MM.1S (cell line): ENCODE results near the gene THEM4.

ENCODE experiments used
- EZH2 ChIP-seq: fragments of 300-600 bp; sonication (generic); optimal IDR thresholded peaks from 2 replicates; pipeline ENCODE3; 2017; ENCODE audit warnings: low read depth, mild to moderate bottlenecking, antibody characterized with exemption, low read length, mixed read lengths
- EZH2phosphoT487 ChIP-seq: fragments of 300-600 bp; sonication (generic); IDR thresholded peaks from 2 replicates; pipeline ENCODE4 v1.6.1; 2018; ENCODE audit warnings: antibody characterized with exemption, low read length
- TF ChIP-seq, protein P1 (sequence below): fragments of 300-600 bp; sonication (generic); IDR thresholded peaks from 2 replicates; pipeline ENCODE4 v1.5.1; 2016; ENCODE audit warnings: antibody characterized with exemption, low read length, mixed read lengths

DNA sequence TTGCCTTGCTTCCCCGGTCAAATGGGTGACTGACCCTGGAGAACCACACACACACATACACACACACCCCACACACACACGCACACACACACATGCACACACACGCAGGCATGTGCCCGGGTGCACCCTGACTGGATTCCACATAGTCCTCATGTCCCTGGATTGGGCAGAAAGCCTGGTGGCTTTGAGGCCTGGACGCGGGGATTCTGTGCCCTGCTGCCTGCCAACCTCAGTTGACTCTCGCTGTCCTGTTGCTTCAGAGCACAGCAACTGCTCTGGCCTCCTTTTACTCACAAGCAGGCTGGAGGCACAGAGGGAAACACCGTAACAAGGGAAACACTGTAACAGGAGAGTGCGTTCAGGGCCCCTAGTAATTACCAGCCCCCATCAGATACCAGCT, 84.1 kb downstream of the THEM4 start:
- TF ChIP-seq, protein P1, sequence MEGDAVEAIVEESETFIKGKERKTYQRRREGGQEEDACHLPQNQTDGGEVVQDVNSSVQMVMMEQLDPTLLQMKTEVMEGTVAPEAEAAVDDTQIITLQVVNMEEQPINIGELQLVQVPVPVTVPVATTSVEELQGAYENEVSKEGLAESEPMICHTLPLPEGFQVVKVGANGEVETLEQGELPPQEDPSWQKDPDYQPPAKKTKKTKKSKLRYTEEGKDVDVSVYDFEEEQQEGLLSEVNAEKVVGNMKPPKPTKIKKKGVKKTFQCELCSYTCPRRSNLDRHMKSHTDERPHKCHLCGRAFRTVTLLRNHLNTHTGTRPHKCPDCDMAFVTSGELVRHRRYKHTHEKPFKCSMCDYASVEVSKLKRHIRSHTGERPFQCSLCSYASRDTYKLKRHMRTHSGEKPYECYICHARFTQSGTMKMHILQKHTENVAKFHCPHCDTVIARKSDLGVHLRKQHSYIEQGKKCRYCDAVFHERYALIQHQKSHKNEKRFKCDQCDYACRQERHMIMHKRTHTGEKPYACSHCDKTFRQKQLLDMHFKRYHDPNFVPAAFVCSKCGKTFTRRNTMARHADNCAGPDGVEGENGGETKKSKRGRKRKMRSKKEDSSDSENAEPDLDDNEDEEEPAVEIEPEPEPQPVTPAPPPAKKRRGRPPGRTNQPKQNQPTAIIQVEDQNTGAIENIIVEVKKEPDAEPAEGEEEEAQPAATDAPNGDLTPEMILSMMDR, result no peak
- TF ChIP-seq EZH2phosphoT487 (no peak), EZH2 (no peak)
